K562 (cell line): ENCODE measurements around the gene GPR152. TPM values are rescaled to one million over a fixed set of nuclear protein-coding genes. Genes with fewer than 3 reads are reported as not detected.

Source experiments
- ATAC-seq: fragments of 200-7000 bp; cut with Tn5 transposase; 3 replicates; pipeline ENCODE4 v1.9.1; 2020; ENCODE audit warnings: moderate library complexity
- BruUV-seq: library from RNA; stranded (reverse); fragments of 400-500 nt; replicated peaks from 2 replicates; lab custom pipeline; 2021; lab: Mats Ljungman, UMichigan
- CTCF ChIA-PET: fragments of 300-600 bp; formaldehyde crosslinking; extraction: SDS; loops from one replicate; lab custom pipeline; 2021; ENCODE audit warnings: low intra/inter-chr PET ratio; lab: Yijun Ruan, JAX
- POLR2A ChIA-PET: fragments of 300-600, 350-650 bp; sonication (Branson Sonifier 250); formaldehyde crosslinking; extraction: SDS; loops from one replicate; lab custom pipeline; 2021; ENCODE audit warnings: antibody characterized with exemption, inconsistent platforms; lab: Yijun Ruan, JAX
- DNase-seq, 4 experiments: peaks; one replicate each; pipeline versions ENCODE4 v3.0.0 to v3.0.0-alpha.2; 2011 to 2018; ENCODE audit warnings: low spot score in 3 of 4, mixed read lengths in 3 of 4; ENCODE audit errors: extremely low read depth in 1 of 4
- FAIRE-seq: peaks from 2 replicates; lab custom pipeline; 2011; peaks lifted over from hg19 to GRCh38; lab: Jason Lieb, UNC
- H2AFZ ChIP-seq: 2 replicates; pipeline ENCODE4 v1.6.0; 2011; ENCODE audit warnings: low read depth, low read length, control low read depth, inconsistent platforms
- H3K27ac ChIP-seq: fragments of 200-600 bp; 3 replicates; pipeline ENCODE4 v1.8.0; 2011; ENCODE audit warnings: low read depth, mild to moderate bottlenecking, control low read depth, inconsistent platforms, low read length, moderate library complexity, mixed read lengths; ENCODE audit errors: extremely low read depth
- H3K27me3 ChIP-seq, 2 experiments: fragments of 300-600 bp in 1 of 2; 2 replicates in 1 of 2; 3 replicates in 1 of 2; pipeline versions ENCODE4 v1.6.0 to v1.8.0; 2011; ENCODE audit warnings: inconsistent platforms in 2 of 2, low read length in 2 of 2, mild to moderate bottlenecking in 1 of 2, mixed read lengths in 1 of 2, moderate library complexity in 1 of 2; ENCODE audit not compliant: control insufficient read depth in 2 of 2, insufficient read depth in 2 of 2
- H3K36me3 ChIP-seq: fragments of 300-600 bp; 3 replicates; pipeline ENCODE4 v1.8.0; 2011; ENCODE audit warnings: mild to moderate bottlenecking, low read length, inconsistent platforms; ENCODE audit not compliant: control insufficient read depth, insufficient read depth
- H3K4me1 ChIP-seq, 2 experiments: fragments of 200-600 bp in 1 of 2; replicated peaks in 1 of 2; 2 replicates in 1 of 2; 3 replicates in 1 of 2; pipeline versions ENCODE4 v1.5.1 to v1.8.0; 2011; ENCODE audit warnings: inconsistent platforms in 2 of 2, low read length in 2 of 2, mild to moderate bottlenecking in 1 of 2, mixed read lengths in 1 of 2, moderate library complexity in 1 of 2; ENCODE audit not compliant: control insufficient read depth in 2 of 2, insufficient read depth in 2 of 2
- H3K4me2 ChIP-seq: 2 replicates; pipeline ENCODE4 v1.6.1; 2011; ENCODE audit warnings: low read length, control low read depth, inconsistent platforms, mixed read lengths; ENCODE audit not compliant: insufficient read depth
- H3K4me3 ChIP-seq: fragments of 200-600 bp; sonication (generic), shearing (Covaris generic); 2 replicates; pipeline ENCODE4 v1.5.1; 2016; ENCODE audit warnings: control low read depth, inconsistent platforms
- H3K79me2 ChIP-seq: fragments of 200-600 bp; 3 replicates; pipeline ENCODE4 v1.8.0; 2011; ENCODE audit warnings: low read length, inconsistent platforms; ENCODE audit not compliant: control insufficient read depth, insufficient read depth
- H3K9ac ChIP-seq, 2 experiments: 2 replicates each; pipeline versions ENCODE4 v1.6.0 to v1.6.1; 2011; ENCODE audit warnings: low read depth in 2 of 2, low read length in 2 of 2, control low read depth in 1 of 2, inconsistent platforms in 1 of 2, mild to moderate bottlenecking in 1 of 2, mixed read lengths in 1 of 2; ENCODE audit not compliant: insufficient read depth in 1 of 2
- H3K9me1 ChIP-seq: one replicate; pipeline ENCODE4 v1.6.0; 2011; ENCODE audit warnings: inconsistent platforms, mild to moderate bottlenecking, low read length, moderate library complexity; ENCODE audit not compliant: control insufficient read depth, insufficient read depth
- H3K9me3 ChIP-seq: replicated peaks from 2 replicates; pipeline ENCODE4 v1.5.1; 2011; ENCODE audit warnings: low read depth, low read length, inconsistent platforms; ENCODE audit not compliant: control insufficient read depth, insufficient read depth
- H4K20me1 ChIP-seq: replicated peaks from 2 replicates; pipeline ENCODE4 v1.6.1; 2011; ENCODE audit warnings: low read length, inconsistent platforms, mixed read lengths; ENCODE audit not compliant: control insufficient read depth, insufficient read depth
- CHD2 ChIP-seq: IDR thresholded peaks from 2 replicates; pipeline ENCODE4 v1.6.1; 2011; ENCODE audit warnings: low read depth, low read length
- DEAF1 ChIP-seq: fragments of 450-650 bp; formaldehyde crosslinking; IDR thresholded peaks from 2 replicates; pipeline ENCODE4 v1.4.0; 2020; ENCODE audit warnings: mild to moderate bottlenecking, moderate library complexity
- IRF1 ChIP-seq: sonication (generic); formaldehyde crosslinking; IDR thresholded peaks from 2 replicates; pipeline ENCODE4 v1.8.0; 2022; ENCODE audit warnings: missing genetic modification reagents, mild to moderate bottlenecking, borderline replicate concordance
- NFIC ChIP-seq: fragments of 450-650 bp; IDR thresholded peaks from 2 replicates; pipeline ENCODE4 v1.6.1; 2017; ENCODE audit warnings: mild to moderate bottlenecking, inconsistent platforms
- POLR2B ChIP-seq: fragments of 450-650 bp; IDR thresholded peaks from 2 replicates; pipeline ENCODE4 v1.6.1; 2018; ENCODE audit warnings: low read depth; ENCODE audit not compliant: partially characterized antibody
- POLR2G ChIP-seq: fragments of 200-400 bp; formaldehyde crosslinking; IDR thresholded peaks from 2 replicates; pipeline ENCODE4 v1.6.1; 2017; ENCODE audit warnings: low read depth, mild to moderate bottlenecking, antibody characterized with exemption, low read length, moderate library complexity
- RBM25 ChIP-seq: fragments of 200-400 bp; formaldehyde crosslinking; IDR thresholded peaks from 2 replicates; pipeline ENCODE4 v1.6.1; 2018; ENCODE audit warnings: low read length, low read depth, moderate library complexity; ENCODE audit not compliant: severe bottlenecking
- SRSF1 ChIP-seq: fragments of 200-400 bp; formaldehyde crosslinking; IDR thresholded peaks from 2 replicates; pipeline ENCODE4 v1.6.1; 2017; ENCODE audit warnings: mild to moderate bottlenecking, low read depth, low read length, moderate library complexity
- TCFL5 ChIP-seq: fragments of 250-450 bp; sonication (Bioruptor Pico); conservative IDR thresholded peaks from 2 replicates; pipeline ENCODE4 v1.6.1; 2021; ENCODE audit warnings: mild to moderate bottlenecking, moderate library complexity, matching md5 sums
- TEAD1 ChIP-seq, 2 experiments: fragments of 450-650 bp in 1 of 2; sonication (generic) in 1 of 2; formaldehyde crosslinking; IDR thresholded peaks; 2 replicates each; pipeline versions ENCODE4 v1.4.0 to v1.8.0; 2020 to 2022; ENCODE audit warnings: mild to moderate bottlenecking in 2 of 2, missing genetic modification reagents in 1 of 2
- ZKSCAN1 ChIP-seq: fragments of 150-350 bp; IDR thresholded peaks from 2 replicates; pipeline ENCODE4 v1.6.1; 2016; ENCODE audit warnings: low read depth, low read length
- ZNF740 ChIP-seq, 3 experiments: fragments of 200-800 bp in 1 of 3; sonication (Bioruptor generic) in 1 of 3; sonication (generic) in 1 of 3; formaldehyde crosslinking in 1 of 3; IDR thresholded peaks; 2 replicates each; pipeline versions ENCODE4 v1.6.1 to v1.8.0; 2016 to 2022; ENCODE audit warnings: mild to moderate bottlenecking in 2 of 3, missing compliant biosample characterization in 2 of 3, missing genetic modification characterization in 2 of 3, missing genetic modification reagents in 1 of 3
- WGBS: fragments of 100-300 bp; shearing (Covaris generic); methylation state at CpG from one replicate; pipeline ENCODE4 v1.1.6; 2016; ENCODE audit warnings: low coverage, mixed read lengths; ENCODE audit not compliant: insufficient coverage; ENCODE audit errors: missing lambda C conversion rate; 5-methylcytosine and 5-hydroxymethylcytosine counted together
- in situ Hi-C: fragments of 300-500 bp; cut with MboI; formaldehyde crosslinking; loops from 4 replicates; pipeline ENCODE4 v1.15.0; 2018; ENCODE audit warnings: inconsistent platforms, mixed read lengths
- intact Hi-C: fragments of 100-400 bp; cut with micrococcal nuclease; formaldehyde crosslinking; loops from 2 replicates; pipeline ENCODE4 v1.14.2; 2022
- polyA plus RNA-seq, 8 experiments: library from polyadenylated mRNA; depleted of rRNA in 4 of 8; stranded (reverse) in 5 of 8; unstranded in 3 of 8; fragments of >200 nt; fragmentation: Nextera tagmentation in 2 of 8; fragmentation: Illumina TruSeq in 1 of 8; extraction: Ambion mirVana in 2 of 8; extraction: Trizol in 1 of 8; gene quantifications; 2 replicates each; pipeline versions ENCODE4 v1.2.1 to v1.2.3, GENCODE V29; 2011 to 2014; ENCODE audit warnings: inconsistent platforms in 1 of 8, missing spikeins in 1 of 8
- total RNA-seq, 7 experiments: library from RNA; depleted of rRNA in 6 of 7; stranded (reverse); fragments of >200 nt in 6 of 7; fragmentation: Illumina TruSeq in 2 of 7; extraction: Trizol in 2 of 7; gene quantifications; 2 replicates each; pipeline versions ENCODE4 v1.2.1 to v1.2.3, GENCODE V29; 2011 to 2021; ENCODE audit warnings: low replicate concordance in 1 of 7

Gene GPR152
- total and polyA plus RNA-seq, 9 of the 15 experiments (the other 6 are each of a cell fraction or from before 2014, with no cell fraction given) = not detected

DNA sequence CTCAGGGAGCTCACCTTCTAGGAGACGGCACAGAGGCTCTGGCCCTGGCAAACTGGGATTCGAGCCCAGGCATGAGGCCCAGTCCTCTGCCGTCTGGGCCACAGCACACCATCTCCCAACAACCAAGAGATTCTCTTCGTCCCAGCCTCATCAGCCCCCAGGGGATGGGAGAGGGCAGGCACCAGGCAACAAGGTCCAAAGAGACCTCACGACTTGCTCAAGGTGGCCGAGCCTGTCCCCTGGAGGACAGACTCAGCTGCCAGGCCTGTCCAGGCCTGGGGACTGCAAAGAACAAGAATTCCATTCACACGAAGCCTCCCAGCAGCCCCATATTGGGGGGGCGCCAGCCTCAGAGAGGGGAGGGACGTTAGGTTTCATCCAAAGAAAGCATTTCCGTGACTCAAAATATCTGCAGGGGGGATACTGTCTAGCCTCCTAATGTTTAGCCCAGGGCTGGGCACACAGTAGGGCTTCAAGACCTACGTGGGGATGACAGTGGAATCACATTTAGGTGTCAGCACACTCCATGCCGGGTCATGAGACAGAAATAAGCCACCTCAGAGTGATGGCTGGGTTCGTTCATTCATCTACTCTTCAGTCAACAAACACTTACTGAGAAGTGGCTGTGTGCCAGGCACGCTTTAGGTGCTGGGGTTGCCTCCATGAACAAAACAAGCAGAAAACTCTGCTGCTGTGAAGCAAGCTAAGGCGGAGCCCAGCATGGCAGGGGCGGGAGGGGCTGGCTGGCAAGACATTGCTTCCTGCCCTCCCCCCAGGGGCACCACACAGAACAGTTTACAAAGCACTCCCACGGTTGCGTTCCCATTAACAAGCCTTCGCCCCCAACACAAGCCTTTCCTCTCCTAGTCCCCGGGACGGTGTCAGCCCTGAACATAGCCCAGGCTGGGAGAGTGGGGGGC, 35.9 kb downstream of the GPR152 start:
- Histone ChIP-seq H4K20me1 (no peaks in the 10 kb centered on the region; the same call in 1 of the 2 replicates), H2AFZ (no peak overlapping the region), H3K27me3 (no peaks in the 10 kb centered on the region), H3K4me3 (no peak overlapping the region)
- BruUV-seq = no TSS peak
- intact Hi-C loops = no loop called here
- TF ChIP-seq TCFL5 (CRISPR knock-in tag) = no peak
- no peak for TF ChIP-seq IRF1 (CRISPR knock-in tag)
- TF ChIP-seq SRSF1 = no peak
- TF ChIP-seq ZNF740 (CRISPR knock-in tag; IDR thresholded peaks at IDR 0.05) = peak; percentile 32; the same call in 1 of the 2 replicates
- TF ChIP-seq ZNF740 (tag; IDR thresholded peaks at IDR 0.05) = no peak
- TF ChIP-seq TEAD1 (CRISPR knock-in tag; IDR thresholded peaks at IDR 0.05) = no peak
- peak; percentile 96 for TF ChIP-seq ZKSCAN1
- TF ChIP-seq DEAF1 (CRISPR knock-in tag) = no peak
- no peak for TF ChIP-seq POLR2B
- no peak for TF ChIP-seq CHD2
- TF ChIP-seq RBM25 = no peak
- peak; percentile 68 for TF ChIP-seq NFIC
- TF ChIP-seq POLR2G = 0 out of 2 replicates have a peak, but pooled peaks have one; percentile 27
- TF ChIP-seq, all 486 proteins: peak for 4
- ATAC-seq (no peak), FAIRE-seq (peak; percentile 69), DNase-seq (no peak)
- Histone ChIP-seq H3K4me1 (peaks cover 19 to 77% of the 10 kb centered on the region in 2 experiments), H3K9ac (no peak overlapping the region), H3K36me3 (no peaks in the 10 kb centered on the region), H3K9me1 (no peaks in the 10 kb centered on the region), H3K4me2 (no peak overlapping the region), H3K27ac (no peak overlapping the region), H3K79me2 (peaks cover 8% of the 10 kb centered on the region; the same call in 1 of the 3 replicates), H3K9me3 (no peaks in the 10 kb centered on the region)
- in situ Hi-C loops = no loop called here
- ChIA-PET POLR2A (interaction anchor here (0.7 to 2.3 kb wide), 4 partner anchors 8 to 622 kb away, joined by 3 to 8 read pairs (median 5); partner anchors contain the start of gene PPP1CA), CTCF (no interaction called here)
- WGBS = 40% methylated on average over 21 of the region's 21 CpGs
